SK-N-SH (cell line): ENCODE results near the gene GCNT2. TPM values are rescaled to one million over a fixed set of nuclear protein-coding genes. Genes with fewer than 3 reads are reported as not detected.
"Not testable (repeated sequence)": the region's sequence is repeated elsewhere in the genome, so short reads cannot be mapped to it uniquely, and the experiment has no call there.

Source experiments
- CTCF ChIA-PET: fragments of 300-600, 350-600 bp; formaldehyde crosslinking; extraction: SDS; loops from one replicate; lab custom pipeline; 2021; lab: Yijun Ruan, JAX
- POLR2A ChIA-PET: fragments of 350-600 bp; sonication (Branson Sonifier 250); formaldehyde crosslinking; extraction: SDS; loops from one replicate; lab custom pipeline; 2020; ENCODE audit warnings: antibody characterized with exemption, inconsistent platforms; lab: Yijun Ruan, JAX
- DNase-seq: peaks from one replicate; pipeline ENCODE4 v3.0.0; 2012
- H2AFZ ChIP-seq: fragments of 200-600 bp; sonication (generic); 2 replicates; pipeline ENCODE4 v1.8.1; 2016; ENCODE audit warnings: antibody characterized with exemption, mild to moderate bottlenecking, low read depth
- H3F3A ChIP-seq: fragments of 200-600 bp; sonication (generic); replicated peaks from 2 replicates; pipeline ENCODE3; 2016; ENCODE audit warnings: antibody characterized with exemption, mild to moderate bottlenecking; ENCODE audit not compliant: insufficient read depth
- H3K27ac ChIP-seq, 2 experiments: fragments of 200-500 bp in 1 of 2; fragments of 200-600 bp in 1 of 2; sonication (Bioruptor generic) in 1 of 2; sonication (generic), shearing (Covaris generic) in 1 of 2; 2 replicates each; pipeline versions ENCODE4 v1.5.1 to v1.6.1; 2014 to 2016; ENCODE audit warnings: low read depth in 2 of 2, inconsistent platforms in 1 of 2, low read length in 1 of 2, mild to moderate bottlenecking in 1 of 2, mixed read lengths in 1 of 2
- H3K27me3 ChIP-seq: fragments of 200-600 bp; sonication (generic), shearing (Covaris generic); 2 replicates; pipeline ENCODE4 v1.6.1; 2016; ENCODE audit warnings: mixed run types; ENCODE audit not compliant: insufficient read depth
- H3K36me3 ChIP-seq, 2 experiments: fragments of 200-500 bp in 1 of 2; fragments of 200-600 bp in 1 of 2; sonication (Bioruptor generic) in 1 of 2; sonication (generic) in 1 of 2; replicated peaks in 1 of 2; 2 replicates each; pipeline versions ENCODE3 to v1.5.1; 2014 to 2016; ENCODE audit warnings: low read length in 1 of 2, mild to moderate bottlenecking in 1 of 2; ENCODE audit not compliant: insufficient read depth in 2 of 2, control insufficient read depth in 1 of 2
- H3K4me1 ChIP-seq, 2 experiments: fragments of 200-500 bp in 1 of 2; fragments of 200-600 bp in 1 of 2; sonication (Bioruptor generic) in 1 of 2; sonication (generic), shearing (Covaris generic) in 1 of 2; 2 replicates each; pipeline versions ENCODE4 v1.5.1 to v1.6.1; 2014 to 2016; ENCODE audit warnings: low read depth in 1 of 2, low read length in 1 of 2, mixed run types in 1 of 2; ENCODE audit not compliant: insufficient read depth in 2 of 2, control insufficient read depth in 1 of 2
- H3K4me2 ChIP-seq: fragments of 200-600 bp; sonication (generic), shearing (Covaris generic); 2 replicates; pipeline ENCODE4 v1.6.1; 2017; ENCODE audit warnings: mixed run types
- H3K4me3 ChIP-seq, 2 experiments: fragments of 200-500 bp in 1 of 2; fragments of 200-600 bp in 1 of 2; sonication (Bioruptor generic) in 1 of 2; sonication (generic), shearing (Covaris generic) in 1 of 2; 2 replicates each; pipeline versions ENCODE4 v1.5.1 to v1.8.1; 2014 to 2016; ENCODE audit warnings: low read depth in 2 of 2, inconsistent platforms in 1 of 2, low read length in 1 of 2, mild to moderate bottlenecking in 1 of 2, mixed read lengths in 1 of 2, moderate library complexity in 1 of 2
- H3K79me2 ChIP-seq: fragments of 200-600 bp; sonication (generic); 2 replicates; pipeline ENCODE4 v1.8.1; 2017; ENCODE audit warnings: mild to moderate bottlenecking; ENCODE audit not compliant: insufficient read depth
- H3K9ac ChIP-seq: fragments of 200-600 bp; sonication (generic); 2 replicates; pipeline ENCODE4 v1.6.1; 2017; ENCODE audit warnings: mixed run types
- H3K9me2 ChIP-seq: fragments of 200-600 bp; sonication (generic); 2 replicates; pipeline ENCODE4 v1.6.1; 2017; ENCODE audit warnings: mixed run types
- H3K9me3 ChIP-seq: fragments of 200-600 bp; sonication (generic); 2 replicates; pipeline ENCODE4 v1.6.1; 2017; ENCODE audit warnings: mixed run types, mild to moderate bottlenecking, moderate library complexity
- H4K20me1 ChIP-seq: fragments of 200-600 bp; sonication (generic); 2 replicates; pipeline ENCODE4 v1.6.1; 2017; ENCODE audit warnings: mild to moderate bottlenecking, mixed run types; ENCODE audit not compliant: insufficient read depth
- FOXJ3 ChIP-seq: sonication (generic); formaldehyde crosslinking; IDR thresholded peaks from 2 replicates; pipeline ENCODE4 v1.5.1; 2020; ENCODE audit warnings: mild to moderate bottlenecking, missing genetic modification reagents
- MEF2A ChIP-seq: IDR thresholded peaks from 2 replicates; pipeline ENCODE4 v1.4.0; 2012; ENCODE audit warnings: low read depth, borderline replicate concordance
- MXI1 ChIP-seq: IDR thresholded peaks from 2 replicates; pipeline ENCODE4 v1.6.1; 2012; ENCODE audit warnings: mild to moderate bottlenecking, low read depth, low read length, improper control_type of control experiment
- PBX3 ChIP-seq: IDR thresholded peaks from 2 replicates; pipeline ENCODE4; 2012
- RCOR1 ChIP-seq: fragments of 150-350 bp; IDR thresholded peaks from 2 replicates; pipeline ENCODE4 v1.6.1; 2017; ENCODE audit warnings: antibody characterized with exemption, low read length
- REST ChIP-seq: IDR thresholded peaks from 2 replicates; pipeline ENCODE4 v1.6.1; 2012; ENCODE audit warnings: mild to moderate bottlenecking, low read depth, low read length, moderate library complexity
- RFX5 ChIP-seq: IDR thresholded peaks from 2 replicates; pipeline ENCODE4 v1.6.1; 2012; ENCODE audit warnings: mild to moderate bottlenecking, improper control_type of control experiment, low read length
- RXRA ChIP-seq: IDR thresholded peaks from 2 replicates; pipeline ENCODE4 v1.4.0; 2012; ENCODE audit warnings: low read depth, mild to moderate bottlenecking, borderline replicate concordance
- SIN3A ChIP-seq: IDR thresholded peaks from 2 replicates; pipeline ENCODE4 v1.6.1; 2012; ENCODE audit warnings: low read depth, mild to moderate bottlenecking, low read length, moderate library complexity, borderline replicate concordance
- SMC3 ChIP-seq: IDR thresholded peaks from 2 replicates; pipeline ENCODE4 v1.6.1; 2012; ENCODE audit warnings: low read depth, low read length, improper control_type of control experiment
- TAF1 ChIP-seq: IDR thresholded peaks from 2 replicates; pipeline ENCODE4 v1.6.1; 2012; ENCODE audit warnings: low read depth, mild to moderate bottlenecking, low read length, moderate library complexity, borderline replicate concordance
- TCF12 ChIP-seq: IDR thresholded peaks from 2 replicates; pipeline ENCODE4 v1.4.0; 2012
- TEAD4 ChIP-seq: IDR thresholded peaks from 2 replicates; pipeline ENCODE4 v1.4.0; 2012; ENCODE audit warnings: mild to moderate bottlenecking, borderline replicate concordance; ENCODE audit not compliant: insufficient read depth
- USF1 ChIP-seq: IDR thresholded peaks from 2 replicates; pipeline ENCODE4 v1.4.0; 2012; ENCODE audit warnings: low read depth, borderline replicate concordance
- YY1 ChIP-seq: IDR thresholded peaks from 2 replicates; pipeline ENCODE4 v1.4.0; 2012; ENCODE audit warnings: low read depth, mild to moderate bottlenecking
- ZBTB33 ChIP-seq: IDR thresholded peaks from 2 replicates; pipeline ENCODE4 v1.4.0; 2012; ENCODE audit warnings: low read depth, borderline replicate concordance
- WGBS: methylation state at CpG from one replicate; pipeline ENCODE4 v1.1.6; 2017; ENCODE audit warnings: low lambda C conversion rate; 5-methylcytosine and 5-hydroxymethylcytosine counted together
- polyA plus RNA-seq, 3 experiments: library from polyadenylated mRNA; depleted of rRNA; stranded (reverse); fragments of >200 nt; gene quantifications; 2 replicates each; pipeline ENCODE4 v1.2.3, GENCODE V29; 2012
- TF ChIP-seq, protein P1 (sequence below): fragments of 150-350 bp; IDR thresholded peaks from 2 replicates; pipeline ENCODE4 v1.6.1; 2017; ENCODE audit warnings: antibody characterized with exemption, low read length, low read depth, borderline replicate concordance

The GCNT2 gene
- polyA plus RNA-seq, 1 of the 3 experiments (the other 2 are of a cell fraction), result 0.13 TPM

- H3K4me2 ChIP-seq, H3K4me3 ChIP-seq, H3K79me2 ChIP-seq, H3K4me1 ChIP-seq, H3K27me3 ChIP-seq, H2AFZ ChIP-seq, H4K20me1 ChIP-seq, H3F3A ChIP-seq, H3K9ac ChIP-seq, H3K27ac ChIP-seq, H3K36me3 ChIP-seq, POLR2A ChIA-PET, DNase-seq, H3K9me2 ChIP-seq, H3K9me3 ChIP-seq: not testable (repeated sequence)
- CTCF ChIA-PET, result interaction anchor here (1.6 to 3.0 kb wide), 2 partner anchors 8 to 24 kb away, joined by 7 to 12 read pairs; no protein-coding TSS in a partner anchor
- WGBS, result 59% methylated on average over 9 of the region's 9 CpGs
Observed at GRCh38 chr6:10486944-10487588, 34.1 kb upstream of the GCNT2 start.

- POLR2A ChIA-PET, result no interaction called here
- TF ChIP-seq FOXJ3 (CRISPR knock-in tag), result no peak
- no peak for TF ChIP-seq TCF12
- TF ChIP-seq REST, result no peak
- TF ChIP-seq TEAD4, result no peak
- TF ChIP-seq, protein P1, sequence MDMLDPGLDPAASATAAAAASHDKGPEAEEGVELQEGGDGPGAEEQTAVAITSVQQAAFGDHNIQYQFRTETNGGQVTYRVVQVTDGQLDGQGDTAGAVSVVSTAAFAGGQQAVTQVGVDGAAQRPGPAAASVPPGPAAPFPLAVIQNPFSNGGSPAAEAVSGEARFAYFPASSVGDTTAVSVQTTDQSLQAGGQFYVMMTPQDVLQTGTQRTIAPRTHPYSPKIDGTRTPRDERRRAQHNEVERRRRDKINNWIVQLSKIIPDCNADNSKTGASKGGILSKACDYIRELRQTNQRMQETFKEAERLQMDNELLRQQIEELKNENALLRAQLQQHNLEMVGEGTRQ, result no peak
- TF ChIP-seq PBX3, result no peak
- TF ChIP-seq YY1, result no peak
- no peak for TF ChIP-seq USF1
- no peak for TF ChIP-seq MXI1
- no peak for TF ChIP-seq MEF2A
- TF ChIP-seq RCOR1, result no peak
- TF ChIP-seq SMC3, result no peak
- no peak for TF ChIP-seq RXRA
- no peak for TF ChIP-seq ZBTB33
- TF ChIP-seq TAF1, result no peak
- TF ChIP-seq SIN3A, result no peak
- no peak for TF ChIP-seq RFX5
- TF ChIP-seq, all 33 proteins: peak for 0
- no peaks in the 10 kb centered on the region for H3K36me3 ChIP-seq
- 49% methylated on average over 19 of the region's 44 CpGs for WGBS
- H3K9me3 ChIP-seq, result no peaks in the 10 kb centered on the region
- no peaks in the 10 kb centered on the region for H3F3A ChIP-seq
- H3K4me1 ChIP-seq, result no peaks in the 10 kb centered on the region; a peak in 1 of 4 replicates
- H3K9me2 ChIP-seq, result no peaks in the 10 kb centered on the region
- peak overlapping the region in 1 of 2 experiments; percentile 12; a peak in 1 of 4 replicates for H3K4me3 ChIP-seq
- no peak overlapping the region for H3K9ac ChIP-seq
- peak; percentile 30 for DNase-seq
- no peaks in the 10 kb centered on the region; the same call in 1 of the 2 replicates for H3K27me3 ChIP-seq
- no peak overlapping the region for H3K4me2 ChIP-seq
- CTCF ChIA-PET, result interaction anchor here (1.6 to 3.0 kb wide), 2 partner anchors 9 to 23 kb away, joined by 7 to 12 read pairs; no protein-coding TSS in a partner anchor
- H4K20me1 ChIP-seq, result no peaks in the 10 kb centered on the region
- no peak overlapping the region for H2AFZ ChIP-seq
- H3K27ac ChIP-seq, result no peak overlapping the region
- H3K79me2 ChIP-seq, result no peaks in the 10 kb centered on the region
Observed at GRCh38 chr6:10487668-10488327, 33.4 kb upstream of the GCNT2 start.
